ENCODE measurements around the gene ELMO3. TPM values are rescaled to one million over a fixed set of nuclear protein-coding genes. Genes with fewer than 3 reads are reported as not detected.

Gene ELMO3
- polyA plus RNA-seq, 1 donor from 2014 or later, result 2.2 TPM

GRCh38 chr16:67186550-67186950 is 12.4 kb upstream of the ELMO3 start:
- Histone ChIP-seq H3K4me2 (ENCODE audit: low read length) (no peak overlapping the region), H3K9ac (ENCODE audit: low read length) (no peak overlapping the region), H2AFZ (ENCODE audit: low read depth, low read length) (no peak overlapping the region)

DNA sequence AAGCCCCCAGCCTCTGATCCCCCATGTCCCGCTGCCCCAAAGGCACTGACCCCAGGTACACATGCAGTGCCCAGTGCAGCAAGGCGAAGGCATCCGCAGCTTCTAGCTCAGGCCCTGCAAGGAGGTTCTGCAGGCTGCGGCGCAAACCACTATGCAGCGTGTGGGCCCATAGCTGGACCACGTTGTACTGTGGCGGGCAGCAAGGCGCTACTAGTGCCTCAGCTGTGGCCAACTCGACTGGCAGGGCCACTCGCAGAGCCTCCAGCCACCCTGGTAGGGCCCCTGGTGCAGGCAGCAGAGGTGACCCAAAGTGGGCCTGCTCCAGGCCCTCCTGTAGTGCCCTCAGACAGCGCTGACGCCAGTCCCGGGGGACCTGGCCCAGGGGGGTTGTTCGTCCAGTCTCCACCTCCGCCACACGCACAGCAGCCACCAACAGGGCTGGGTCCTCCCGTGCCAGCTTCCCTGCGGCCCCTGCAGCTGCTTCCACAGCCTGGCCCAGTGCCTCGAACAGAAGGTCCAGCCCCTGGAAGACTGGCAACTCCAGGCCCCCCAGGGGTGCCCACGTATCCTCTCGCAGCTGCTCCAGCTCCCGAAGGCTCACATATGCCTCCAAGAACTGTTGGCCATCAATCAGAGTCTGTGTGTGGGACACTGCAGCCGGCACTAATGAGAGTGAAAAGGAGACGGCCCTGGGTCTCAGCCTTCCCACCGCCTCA is 11.6 kb upstream of the ELMO3 start:
- no peaks in the 10 kb centered on the region for H4K20me1 ChIP-seq (ENCODE audit: insufficient read depth)
- no peak overlapping the region for H2AFZ ChIP-seq (ENCODE audit: low read depth, low read length)
- no peaks in the 10 kb centered on the region for H3K9me3 ChIP-seq (ENCODE audit: low read length)
- H3K79me2 ChIP-seq (replicated peaks; ENCODE audit: insufficient read depth, low read length), result peaks cover 13% of the 10 kb centered on the region
- no peak overlapping the region for H3K9ac ChIP-seq (ENCODE audit: low read length)
- H3K27me3 ChIP-seq (ENCODE audit: insufficient read depth, low read depth, low read length), result no peaks in the 10 kb centered on the region
- H3K4me3 ChIP-seq (ENCODE audit: low read length), result no peak overlapping the region
- H3K36me3 ChIP-seq (ENCODE audit: insufficient read depth, low read length), result no peaks in the 10 kb centered on the region
- H3K4me2 ChIP-seq (ENCODE audit: low read length), result no peak overlapping the region
- TF ChIP-seq, protein P1, sequence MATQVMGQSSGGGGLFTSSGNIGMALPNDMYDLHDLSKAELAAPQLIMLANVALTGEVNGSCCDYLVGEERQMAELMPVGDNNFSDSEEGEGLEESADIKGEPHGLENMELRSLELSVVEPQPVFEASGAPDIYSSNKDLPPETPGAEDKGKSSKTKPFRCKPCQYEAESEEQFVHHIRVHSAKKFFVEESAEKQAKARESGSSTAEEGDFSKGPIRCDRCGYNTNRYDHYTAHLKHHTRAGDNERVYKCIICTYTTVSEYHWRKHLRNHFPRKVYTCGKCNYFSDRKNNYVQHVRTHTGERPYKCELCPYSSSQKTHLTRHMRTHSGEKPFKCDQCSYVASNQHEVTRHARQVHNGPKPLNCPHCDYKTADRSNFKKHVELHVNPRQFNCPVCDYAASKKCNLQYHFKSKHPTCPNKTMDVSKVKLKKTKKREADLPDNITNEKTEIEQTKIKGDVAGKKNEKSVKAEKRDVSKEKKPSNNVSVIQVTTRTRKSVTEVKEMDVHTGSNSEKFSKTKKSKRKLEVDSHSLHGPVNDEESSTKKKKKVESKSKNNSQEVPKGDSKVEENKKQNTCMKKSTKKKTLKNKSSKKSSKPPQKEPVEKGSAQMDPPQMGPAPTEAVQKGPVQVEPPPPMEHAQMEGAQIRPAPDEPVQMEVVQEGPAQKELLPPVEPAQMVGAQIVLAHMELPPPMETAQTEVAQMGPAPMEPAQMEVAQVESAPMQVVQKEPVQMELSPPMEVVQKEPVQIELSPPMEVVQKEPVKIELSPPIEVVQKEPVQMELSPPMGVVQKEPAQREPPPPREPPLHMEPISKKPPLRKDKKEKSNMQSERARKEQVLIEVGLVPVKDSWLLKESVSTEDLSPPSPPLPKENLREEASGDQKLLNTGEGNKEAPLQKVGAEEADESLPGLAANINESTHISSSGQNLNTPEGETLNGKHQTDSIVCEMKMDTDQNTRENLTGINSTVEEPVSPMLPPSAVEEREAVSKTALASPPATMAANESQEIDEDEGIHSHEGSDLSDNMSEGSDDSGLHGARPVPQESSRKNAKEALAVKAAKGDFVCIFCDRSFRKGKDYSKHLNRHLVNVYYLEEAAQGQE (IDR thresholded peaks at IDR 0.05; ENCODE audit: borderline replicate concordance), result no peak
- no peak for TF ChIP-seq POLR2AphosphoS5 (IDR thresholded peaks at IDR 0.05)
- TF ChIP-seq RAD21 (conservative IDR thresholded peaks at IDR 0.05), result no peak
- TF ChIP-seq MXI1 (conservative IDR thresholded peaks at IDR 0.05; ENCODE audit: poor library complexity, severe bottlenecking), result no peak
- TF ChIP-seq EP300 (conservative IDR thresholded peaks at IDR 0.05; ENCODE audit: poor library complexity, severe bottlenecking), result no peak
- no peak for TF ChIP-seq SMC3 (conservative IDR thresholded peaks at IDR 0.05; ENCODE audit: poor library complexity)
- no peak for TF ChIP-seq TAF1 (IDR thresholded peaks at IDR 0.05; ENCODE audit: low read depth)
- no peak for TF ChIP-seq EZH2 (IDR thresholded peaks at IDR 0.05; ENCODE audit: borderline replicate concordance, insufficient read depth, low read length, poor library complexity, severe bottlenecking)
- TF ChIP-seq, protein P2, sequence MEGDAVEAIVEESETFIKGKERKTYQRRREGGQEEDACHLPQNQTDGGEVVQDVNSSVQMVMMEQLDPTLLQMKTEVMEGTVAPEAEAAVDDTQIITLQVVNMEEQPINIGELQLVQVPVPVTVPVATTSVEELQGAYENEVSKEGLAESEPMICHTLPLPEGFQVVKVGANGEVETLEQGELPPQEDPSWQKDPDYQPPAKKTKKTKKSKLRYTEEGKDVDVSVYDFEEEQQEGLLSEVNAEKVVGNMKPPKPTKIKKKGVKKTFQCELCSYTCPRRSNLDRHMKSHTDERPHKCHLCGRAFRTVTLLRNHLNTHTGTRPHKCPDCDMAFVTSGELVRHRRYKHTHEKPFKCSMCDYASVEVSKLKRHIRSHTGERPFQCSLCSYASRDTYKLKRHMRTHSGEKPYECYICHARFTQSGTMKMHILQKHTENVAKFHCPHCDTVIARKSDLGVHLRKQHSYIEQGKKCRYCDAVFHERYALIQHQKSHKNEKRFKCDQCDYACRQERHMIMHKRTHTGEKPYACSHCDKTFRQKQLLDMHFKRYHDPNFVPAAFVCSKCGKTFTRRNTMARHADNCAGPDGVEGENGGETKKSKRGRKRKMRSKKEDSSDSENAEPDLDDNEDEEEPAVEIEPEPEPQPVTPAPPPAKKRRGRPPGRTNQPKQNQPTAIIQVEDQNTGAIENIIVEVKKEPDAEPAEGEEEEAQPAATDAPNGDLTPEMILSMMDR (IDR thresholded peaks at IDR 0.05; ENCODE audit: poor library complexity, severe bottlenecking), result no peak
- H3K27ac ChIP-seq (ENCODE audit: low read length), result no peak overlapping the region
- no peaks in the 10 kb centered on the region for H3F3A ChIP-seq (ENCODE audit: insufficient read depth, low read length, poor library complexity, severe bottlenecking)
- H3K9me2 ChIP-seq (ENCODE audit: insufficient read depth, low read length), result no peaks in the 10 kb centered on the region

More at GRCh38 chr16:67186550-67186950, 12.4 kb upstream of the ELMO3 start:
- peaks cover 16% of the 10 kb centered on the region for H3K79me2 ChIP-seq (replicated peaks; ENCODE audit: insufficient read depth, low read length)
- no peaks in the 10 kb centered on the region for H3K36me3 ChIP-seq (ENCODE audit: insufficient read depth, low read length)
- no peaks in the 10 kb centered on the region for H3K9me3 ChIP-seq (ENCODE audit: low read length)
- H3K27me3 ChIP-seq (ENCODE audit: insufficient read depth, low read depth, low read length), result no peaks in the 10 kb centered on the region
- TF ChIP-seq, protein P1 (IDR thresholded peaks at IDR 0.05; ENCODE audit: borderline replicate concordance), result no peak
- TF ChIP-seq MXI1 (conservative IDR thresholded peaks at IDR 0.05; ENCODE audit: poor library complexity, severe bottlenecking) (no peak), RAD21 (conservative IDR thresholded peaks at IDR 0.05) (no peak), POLR2AphosphoS5 (IDR thresholded peaks at IDR 0.05) (no peak), EZH2 (IDR thresholded peaks at IDR 0.05; ENCODE audit: borderline replicate concordance, insufficient read depth, low read length, poor library complexity, severe bottlenecking) (no peak), EP300 (conservative IDR thresholded peaks at IDR 0.05; ENCODE audit: poor library complexity, severe bottlenecking) (no peak), SMC3 (conservative IDR thresholded peaks at IDR 0.05; ENCODE audit: poor library complexity) (no peak), TAF1 (IDR thresholded peaks at IDR 0.05; ENCODE audit: low read depth) (no peak)
- TF ChIP-seq, protein P2 (IDR thresholded peaks at IDR 0.05; ENCODE audit: poor library complexity, severe bottlenecking), result no peak
- no peak overlapping the region for H3K27ac ChIP-seq (ENCODE audit: low read length)
- no peaks in the 10 kb centered on the region for H3F3A ChIP-seq (ENCODE audit: insufficient read depth, low read length, poor library complexity, severe bottlenecking)
- H3K9me2 ChIP-seq (ENCODE audit: insufficient read depth, low read length), result no peaks in the 10 kb centered on the region
- H4K20me1 ChIP-seq (ENCODE audit: insufficient read depth), result no peaks in the 10 kb centered on the region
- no peak overlapping the region for H3K4me3 ChIP-seq (ENCODE audit: low read length)

Measured in neural cell (in vitro differentiated cells).